ENCODE data around the gene LPCAT4.
"Not testable (repeated sequence)": the region's sequence is repeated elsewhere in the genome, so short reads cannot be mapped to it uniquely, and the experiment has no call there.

Gene LPCAT4

GRCh38 chr15:34367101-34368081 lies at the start of gene LPCAT4:
TSS of gene LPCAT4 (minus strand) at chr15:34367196. CDS start at chr15:34367100, 96 bp downstream.
- peak; percentile 66 to 76 (median 74) for DNase-seq (ENCODE audit: low read depth in 2 of 3, low spot score in 2 of 3)

DNA sequence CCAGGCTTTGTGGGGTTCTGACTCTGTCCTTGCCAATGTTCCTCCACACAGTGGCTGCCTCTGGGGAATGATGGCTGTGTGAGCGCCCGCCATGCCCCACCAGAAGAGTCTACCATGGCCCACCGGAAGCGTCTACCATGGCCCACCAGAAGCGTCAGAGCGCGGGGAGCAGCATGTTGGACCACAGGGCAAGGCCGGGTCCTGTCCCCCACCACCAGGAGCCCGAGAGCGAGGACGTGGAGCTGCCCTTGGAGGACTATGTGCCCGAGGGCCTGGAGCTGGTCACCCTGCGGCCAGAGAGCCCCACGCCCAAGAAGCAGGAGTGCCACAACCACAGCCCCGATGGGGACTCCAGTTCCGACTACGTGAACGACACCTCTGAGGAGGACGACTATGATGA lies 42.5 kb upstream of the LPCAT4 start:
- not testable (repeated sequence) for DNase-seq (ENCODE audit: low read depth in 2 of 3, low spot score in 2 of 3)

GRCh38 chr15:34408973-34409372 lies 42.0 kb upstream of the LPCAT4 start:
- not testable (repeated sequence) for DNase-seq (ENCODE audit: low read depth in 2 of 3, low spot score in 2 of 3)

DNA sequence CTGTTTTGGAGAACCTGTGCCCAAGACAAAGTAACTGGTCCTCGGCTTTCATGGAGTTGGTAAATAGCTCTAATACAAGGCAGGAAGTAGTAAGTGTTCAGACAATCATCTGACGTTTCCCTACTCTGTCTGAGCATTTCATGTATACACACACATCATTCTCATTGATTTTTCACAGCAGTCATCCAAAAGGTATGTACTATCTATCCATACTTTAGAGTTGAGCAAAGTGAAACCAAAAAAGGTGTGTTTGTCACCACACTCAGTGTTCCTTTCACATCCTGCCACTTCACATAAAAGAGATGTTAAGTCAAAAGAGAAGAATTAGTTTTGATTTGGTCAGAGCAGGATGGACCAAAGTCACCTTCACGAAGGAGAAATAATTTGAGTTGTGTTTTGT lies 36.9 kb upstream of the LPCAT4 start:
- not testable (repeated sequence) for DNase-seq (ENCODE audit: low read depth in 2 of 3, low spot score in 2 of 3)

- not testable (repeated sequence) for DNase-seq (ENCODE audit: low read depth in 2 of 3, low spot score in 2 of 3)
Measured at GRCh38 chr15:34403160-34403598, 36.2 kb upstream of the LPCAT4 start.

DNA sequence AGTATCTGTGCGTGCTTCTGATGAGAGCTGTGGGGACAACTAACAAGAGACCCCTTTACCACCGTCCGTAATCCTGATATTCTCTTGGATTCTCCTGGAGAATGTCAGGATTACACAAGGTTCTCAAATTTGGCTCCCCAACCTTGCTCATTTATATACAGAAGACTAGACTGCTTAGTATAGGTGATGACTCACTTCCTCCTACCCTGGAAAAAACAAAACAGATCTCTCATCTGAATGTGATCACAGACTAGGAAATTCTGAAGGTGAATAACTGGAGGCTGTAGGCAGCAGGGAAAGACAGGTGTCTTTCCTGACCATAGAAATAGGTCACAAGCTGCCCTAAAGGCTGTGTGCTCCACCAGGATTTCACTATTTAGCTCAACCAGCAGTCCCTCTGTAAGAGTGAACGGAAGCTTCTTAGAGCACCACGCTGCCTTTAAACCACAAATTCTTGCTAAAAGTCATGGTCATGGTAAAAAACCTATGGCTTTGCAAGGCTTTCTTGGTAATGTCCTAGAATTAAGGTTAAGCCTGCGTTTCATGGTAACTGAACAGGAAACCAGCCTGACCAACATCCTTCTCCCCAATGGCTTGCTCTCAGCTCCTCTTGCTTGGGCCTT lies 30.8 kb upstream of the LPCAT4 start:
- DNase-seq (ENCODE audit: low read depth in 2 of 3, low spot score in 2 of 3): not testable (repeated sequence)

DNA sequence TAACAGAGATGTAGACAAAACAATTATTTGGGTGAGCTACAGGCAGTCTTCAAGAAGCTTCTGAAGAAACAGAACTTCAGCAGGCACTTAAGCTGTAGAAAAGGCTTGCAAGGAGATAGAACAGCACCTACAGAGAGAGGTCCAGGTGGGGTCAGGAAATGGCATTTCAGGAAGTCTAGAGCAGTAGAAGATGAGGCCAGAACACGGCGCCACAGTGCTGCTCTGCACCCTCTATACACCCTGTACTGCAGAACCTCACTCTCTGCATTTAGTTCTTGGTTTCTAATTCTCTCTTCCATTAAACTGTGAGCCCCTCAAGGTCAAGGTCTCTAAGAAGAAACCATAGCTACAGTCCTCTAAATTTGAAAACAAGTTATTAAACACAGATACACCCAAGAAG lies 26.0 kb upstream of the LPCAT4 start:
- not testable (repeated sequence) for DNase-seq (ENCODE audit: low read depth in 2 of 3, low spot score in 2 of 3)

GRCh38 chr15:34389594-34390086 lies 22.6 kb upstream of the LPCAT4 start:
- not testable (repeated sequence) for DNase-seq (ENCODE audit: low read depth in 2 of 3, low spot score in 2 of 3)

GRCh38 chr15:34381829-34382521 lies 15.0 kb upstream of the LPCAT4 start:
- DNase-seq (ENCODE audit: low read depth in 2 of 3, low spot score in 2 of 3): not testable (repeated sequence)

GRCh38 chr15:34380491-34380890 lies 13.5 kb upstream of the LPCAT4 start:
- DNase-seq (ENCODE audit: low read depth in 2 of 3, low spot score in 2 of 3): not testable (repeated sequence)

DNA sequence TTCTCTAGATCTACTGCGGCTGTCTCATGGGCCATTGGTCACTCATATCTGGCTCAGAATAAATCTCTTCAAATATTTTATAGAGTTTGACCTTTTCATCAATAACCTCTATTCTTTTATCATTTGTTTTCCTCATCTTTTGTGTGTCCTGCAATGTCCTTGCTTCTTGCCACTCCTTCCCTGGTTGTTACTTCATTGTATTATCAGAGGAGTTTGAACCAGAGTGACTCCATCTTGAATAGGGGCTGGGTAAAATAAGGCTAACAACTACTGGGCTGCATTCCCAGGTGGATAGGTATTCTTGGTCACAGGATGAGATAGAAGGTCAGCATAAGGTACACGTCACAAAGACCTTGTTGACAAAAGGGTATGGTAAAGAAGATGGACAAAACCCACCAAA lies 9.9 kb upstream of the LPCAT4 start:
- no peak for DNase-seq (ENCODE audit: low read depth in 2 of 3, low spot score in 2 of 3)

GRCh38 chr15:34375541-34375940 lies 8.5 kb upstream of the LPCAT4 start:
- not testable (repeated sequence) for DNase-seq (ENCODE audit: low read depth in 2 of 3, low spot score in 2 of 3)

- DNase-seq (ENCODE audit: low read depth in 2 of 3, low spot score in 2 of 3): no peak
Measured at GRCh38 chr15:34374816-34375215, 7.8 kb upstream of the LPCAT4 start.

DNA sequence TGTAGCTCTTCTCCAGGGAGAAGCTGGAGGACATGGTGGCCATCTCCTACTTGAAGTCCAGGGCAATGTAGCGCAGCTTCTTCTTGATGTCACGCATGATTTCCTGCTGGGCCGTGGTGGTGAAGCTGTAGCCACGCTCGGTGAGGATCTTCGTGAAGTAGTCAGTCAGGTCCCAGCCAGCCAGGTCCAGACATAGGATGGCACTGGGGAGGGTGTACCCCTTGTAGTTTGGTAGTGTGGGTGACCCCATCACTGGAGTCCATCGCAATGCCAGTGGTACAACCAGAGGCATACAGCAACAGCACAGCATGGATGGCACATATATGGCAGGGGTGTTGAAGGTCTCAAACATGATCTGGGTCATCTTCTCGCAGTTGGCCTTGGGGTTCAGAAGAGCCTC lies 7.0 kb upstream of the LPCAT4 start:
- no peak for DNase-seq (ENCODE audit: low read depth in 2 of 3, low spot score in 2 of 3)

- no peak for DNase-seq (ENCODE audit: low read depth in 2 of 3, low spot score in 2 of 3)
Measured at GRCh38 chr15:34370643-34371042, 3.6 kb upstream of the LPCAT4 start.

- DNase-seq (ENCODE audit: low read depth in 2 of 3, low spot score in 2 of 3): no peak
Measured at GRCh38 chr15:34370129-34370528, 3.1 kb upstream of the LPCAT4 start.

DNA sequence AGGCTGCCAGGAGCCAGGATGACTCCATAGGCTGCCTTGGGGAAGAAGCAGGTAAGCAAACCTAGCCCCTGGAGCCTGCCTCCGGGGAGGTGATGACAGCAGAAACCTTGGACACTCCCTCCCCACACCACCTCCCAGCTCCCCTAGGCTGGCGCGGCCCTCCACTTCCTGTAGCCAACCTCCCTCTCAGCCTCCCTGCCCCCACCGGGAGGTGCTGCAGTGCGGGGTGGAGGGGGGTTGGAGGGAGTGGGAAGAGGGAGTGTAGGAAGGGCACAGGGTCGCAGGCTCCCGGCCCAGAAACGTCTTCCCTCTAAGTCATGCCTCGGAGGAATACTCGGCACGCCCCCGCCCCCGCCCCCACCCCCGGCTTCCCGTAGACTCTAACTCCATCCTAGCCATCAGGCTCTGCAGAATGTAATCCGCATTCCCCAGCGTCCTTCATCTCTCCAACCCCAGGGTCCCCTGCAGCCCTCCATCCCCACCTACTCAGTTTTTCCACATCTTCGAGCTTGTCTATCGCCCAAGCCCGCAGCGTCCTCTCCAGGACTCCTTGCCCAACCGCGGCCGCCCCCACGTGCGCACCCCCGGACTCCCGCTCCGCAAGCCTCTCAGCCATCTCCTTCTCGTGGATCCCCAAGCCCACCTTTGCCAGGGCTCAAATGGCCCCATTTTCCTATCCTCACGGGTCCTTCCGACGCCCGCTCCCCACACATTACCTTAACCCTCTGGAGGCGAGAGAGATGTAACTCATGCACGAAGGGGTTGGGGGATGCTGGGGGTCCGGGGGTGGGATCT lies 528 bp downstream of the LPCAT4 start:
- DNase-seq (ENCODE audit: low read depth in 2 of 3, low spot score in 2 of 3): peak in 1 of 3 experiments; percentile 23

- no peak for DNase-seq (ENCODE audit: low read depth in 2 of 3, low spot score in 2 of 3)
Measured at GRCh38 chr15:34365836-34366235, 1.2 kb downstream of the LPCAT4 start.

- no peak for DNase-seq (ENCODE audit: low read depth in 2 of 3, low spot score in 2 of 3)
Measured at GRCh38 chr15:34365091-34365825, 1.7 kb downstream of the LPCAT4 start.

DNA sequence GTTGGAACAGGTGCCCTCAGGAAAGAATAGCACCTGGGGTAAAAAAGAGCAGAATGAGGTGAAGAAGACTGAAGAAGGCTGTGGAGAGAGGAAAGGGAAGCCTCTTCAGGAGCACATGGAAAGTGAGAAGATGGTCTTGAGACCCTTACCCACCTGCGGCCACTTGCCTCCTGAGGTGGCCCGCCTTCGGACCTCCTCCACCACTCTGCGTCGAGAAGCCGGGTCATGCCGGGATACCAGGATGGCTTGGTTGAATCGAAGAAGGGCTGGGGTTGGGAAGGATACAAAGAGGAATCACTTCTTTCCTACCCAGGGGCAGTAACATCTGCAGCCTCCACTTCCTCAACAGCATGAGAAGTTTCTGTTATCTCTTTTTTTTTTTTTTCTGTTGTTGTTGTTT lies 3.0 kb downstream of the LPCAT4 start:
- no peak for DNase-seq (ENCODE audit: low read depth in 2 of 3, low spot score in 2 of 3)
